Hepatocyte (in vitro differentiated cells): ENCODE data around the gene WDR75. TPM values are rescaled to one million over a fixed set of nuclear protein-coding genes. Genes with fewer than 3 reads are reported as not detected.

Source experiments
- DNase-seq: peaks from one replicate; pipeline ENCODE4 v3.0.0-alpha.2; 2016; ENCODE audit warnings: low spot score
- H2AFZ ChIP-seq: fragments of 200-600 bp; sonication (generic); 2 replicates; pipeline ENCODE4 v1.6.0; 2016; ENCODE audit warnings: antibody characterized with exemption, mild to moderate bottlenecking
- H3K27ac ChIP-seq: fragments of 200-600 bp; sonication (generic); 2 replicates; pipeline ENCODE4 v1.5.1; 2016; ENCODE audit warnings: mild to moderate bottlenecking
- H3K27me3 ChIP-seq: fragments of 200-600 bp; sonication (generic); 2 replicates; pipeline ENCODE4 v1.6.1; 2016
- H3K36me3 ChIP-seq: fragments of 200-600 bp; sonication (generic); replicated peaks from 2 replicates; pipeline ENCODE4 v1.5.1; 2016; ENCODE audit warnings: low read depth; ENCODE audit not compliant: insufficient read depth
- H3K4me1 ChIP-seq: fragments of 200-600 bp; sonication (generic); 2 replicates; pipeline ENCODE4 v1.5.1; 2016; ENCODE audit warnings: mild to moderate bottlenecking, moderate library complexity; ENCODE audit not compliant: insufficient read depth
- H3K4me2 ChIP-seq: fragments of 200-600 bp; sonication (generic); 2 replicates; pipeline ENCODE4 v1.6.0; 2016
- H3K4me3 ChIP-seq: fragments of 200-600 bp; sonication (generic); 2 replicates; pipeline ENCODE4 v1.5.1; 2016; ENCODE audit warnings: mild to moderate bottlenecking
- H3K79me2 ChIP-seq: fragments of 200-600 bp; sonication (generic); 2 replicates; pipeline ENCODE4 v1.6.0; 2017; ENCODE audit warnings: mild to moderate bottlenecking
- H3K9me2 ChIP-seq: fragments of 200-600 bp; sonication (generic); replicated peaks from 2 replicates; pipeline ENCODE4 v1.6.0; 2017; ENCODE audit warnings: mild to moderate bottlenecking; ENCODE audit not compliant: insufficient read depth
- H3K9me3 ChIP-seq: fragments of 200-600 bp; sonication (generic); 2 replicates; pipeline ENCODE4 v1.5.1; 2016; ENCODE audit warnings: low read depth, mild to moderate bottlenecking
- H4K20me1 ChIP-seq: fragments of 200-600 bp; sonication (generic); 2 replicates; pipeline ENCODE4 v1.6.0; 2016; ENCODE audit warnings: mild to moderate bottlenecking; ENCODE audit not compliant: insufficient read depth, poor library complexity, severe bottlenecking
- CTCF ChIP-seq: fragments of 200-600 bp; sonication (generic); IDR thresholded peaks from 2 replicates; pipeline ENCODE4 v1.5.1; 2016; ENCODE audit warnings: antibody characterized with exemption, mild to moderate bottlenecking; ENCODE audit not compliant: poor library complexity
- EZH2 ChIP-seq: fragments of 200-600 bp; sonication (generic); IDR thresholded peaks from 2 replicates; pipeline ENCODE4 v1.6.1; 2016; ENCODE audit warnings: antibody characterized with exemption, mild to moderate bottlenecking, borderline replicate concordance
- EZH2phosphoT487 ChIP-seq: fragments of 200-600 bp; sonication (generic); IDR thresholded peaks from one replicate; pipeline ENCODE4 v1.6.1; 2018; ENCODE audit warnings: antibody characterized with exemption, mild to moderate bottlenecking, low read depth, moderate library complexity; ENCODE audit not compliant: unreplicated experiment, severe bottlenecking
- WGBS: methylation state at CpG from one replicate; pipeline ENCODE4 v1.1.6; 2016; ENCODE audit warnings: low lambda C conversion rate; ENCODE audit errors: missing lambda C conversion rate; 5-methylcytosine and 5-hydroxymethylcytosine counted together
- polyA plus RNA-seq: library from polyadenylated mRNA; unstranded; fragments of >200 nt; fragmentation: Nextera tagmentation; extraction: Ambion mirVana; gene quantifications from 2 replicates; pipeline ENCODE4 v1.2.1, GENCODE V29; 2016
- total RNA-seq: library from RNA; depleted of rRNA; stranded (reverse); fragments of >200 nt; gene quantifications from 2 replicates; pipeline ENCODE4 v1.2.3, GENCODE V29; 2014

The WDR75 gene
- total and polyA plus RNA-seq, 2 experiments from 2014 or later, result 21.0 to 45.3 TPM

- Histone ChIP-seq H3K79me2 (no peaks in the 10 kb centered on the region), H3K4me1 (peaks cover 11% of the 10 kb centered on the region), H3K36me3 (no peaks in the 10 kb centered on the region), H4K20me1 (no peaks in the 10 kb centered on the region), H3K27me3 (no peaks in the 10 kb centered on the region), H3K9me3 (no peaks in the 10 kb centered on the region), H3K4me3 (no peak overlapping the region), H3K27ac (peak overlapping the region; percentile 88), H3K4me2 (peak overlapping the region; percentile 32), H2AFZ (no peak overlapping the region), H3K9me2 (no peaks in the 10 kb centered on the region)
- TF ChIP-seq EZH2phosphoT487, result no peak
- peak; percentile 87 for TF ChIP-seq CTCF
- peak; percentile 56 for DNase-seq
- 40% methylated on average over 4 of the region's 4 CpGs for WGBS
These were observed 28.8 kb upstream of the WDR75 start for GRCh38 chr2:189412330-189412953.

GRCh38 chr2:189413249-189413648 lies 28.0 kb upstream of the WDR75 start:
- TF ChIP-seq EZH2phosphoT487, result no peak
- TF ChIP-seq EZH2, result no peak
- no peak for TF ChIP-seq CTCF
- H3K9me2 ChIP-seq, result no peaks in the 10 kb centered on the region
- H3K9me3 ChIP-seq, result no peaks in the 10 kb centered on the region
- H3K4me1 ChIP-seq, result peaks cover 4% of the 10 kb centered on the region
- H4K20me1 ChIP-seq, result no peaks in the 10 kb centered on the region
- H3K4me2 ChIP-seq, result no peak overlapping the region
- no peaks in the 10 kb centered on the region for H3K79me2 ChIP-seq
- peak overlapping the region; percentile 64 for H3K27ac ChIP-seq
- no peak overlapping the region for H3K4me3 ChIP-seq
- H3K36me3 ChIP-seq, result no peaks in the 10 kb centered on the region
- no peaks in the 10 kb centered on the region for H3K27me3 ChIP-seq
- no peak for DNase-seq
- H2AFZ ChIP-seq, result no peak overlapping the region
- 80% methylated on average over 4 of the region's 4 CpGs for WGBS

GRCh38 chr2:189421644-189422043 lies 19.6 kb upstream of the WDR75 start:
- no peaks in the 10 kb centered on the region for H3K79me2 ChIP-seq
- H3K9me2 ChIP-seq, result no peaks in the 10 kb centered on the region
- peak; percentile 42 for DNase-seq
- WGBS, result 76% methylated on average over 1 of the region's 1 CpG
- TF ChIP-seq CTCF (no peak), EZH2 (no peak), EZH2phosphoT487 (no peak)
- no peaks in the 10 kb centered on the region for H3K36me3 ChIP-seq
- no peaks in the 10 kb centered on the region for H3K27me3 ChIP-seq
- H4K20me1 ChIP-seq, result no peaks in the 10 kb centered on the region
- no peak overlapping the region for H3K4me3 ChIP-seq
- no peaks in the 10 kb centered on the region for H3K4me1 ChIP-seq
- H2AFZ ChIP-seq, result no peak overlapping the region
- H3K4me2 ChIP-seq, result no peak overlapping the region
- no peak overlapping the region for H3K27ac ChIP-seq
- H3K9me3 ChIP-seq, result no peaks in the 10 kb centered on the region
